Adrenal gland (tissue), 12 donors: ENCODE results near the gene RABGAP1L. TPM values are rescaled to one million over a fixed set of nuclear protein-coding genes. Genes with fewer than 3 reads are reported as not detected.

Experiments used
- DNase-seq, 7 donors: peaks; one replicate each; pipeline ENCODE4 v3.0.0-alpha.2; 2019 to 2020
- H3K27ac ChIP-seq, 5 donors: fragments of 200-600 bp; sonication (generic) in 4 of 5; 1 replicate in 3 of 5; 2 replicates in 2 of 5; pipeline versions ENCODE4 v1.5.1 to v1.8.0; 2016 to 2020; ENCODE audit warnings: mild to moderate bottlenecking in 1 of 5
- H3K27me3 ChIP-seq: fragments of 200-600 bp; 2 replicates; pipeline ENCODE4 v1.8.0; 2021
- H3K36me3 ChIP-seq, 2 donors: fragments of 200-600 bp; replicated peaks in 1 of 2; 1 replicate in 1 of 2; 2 replicates in 1 of 2; pipeline versions ENCODE4 v1.5.1 to v1.8.0; 2018 to 2022
- H3K4me1 ChIP-seq, 2 donors: fragments of 200-600 bp; replicated peaks in 1 of 2; 1 replicate in 1 of 2; 2 replicates in 1 of 2; pipeline versions ENCODE4 v1.5.1 to v1.8.0; 2018 to 2021
- H3K4me3 ChIP-seq, 4 donors: fragments of 200-600 bp; sonication (generic) in 3 of 4; one replicate each; pipeline ENCODE4 v1.5.1; 2016 to 2018
- H3K9me3 ChIP-seq, 3 donors: fragments of 200-600 bp; sonication (generic) in 1 of 3; replicated peaks in 1 of 3; 1 replicate in 2 of 3; 2 replicates in 1 of 3; pipeline versions ENCODE4 v1.5.1 to v1.8.0; 2016 to 2021
- CTCF ChIP-seq, 6 experiments: fragments of 450-650 bp in 4 of 6; fragments of 200-600 bp in 2 of 6; sonication (generic) in 1 of 6; IDR thresholded peaks; 1 replicate in 5 of 6; 2 replicates in 1 of 6; pipeline versions ENCODE4 v1.5.1 to v1.8.0; 2016 to 2021; ENCODE audit warnings: antibody characterized with exemption in 6 of 6, mild to moderate bottlenecking in 2 of 6, moderate library complexity in 1 of 6
- POLR2A ChIP-seq, 2 donors: fragments of 450-650 bp; IDR thresholded peaks; one replicate each; pipeline ENCODE4 v1.6.1; 2017; ENCODE audit warnings: antibody characterized with exemption in 2 of 2, mild to moderate bottlenecking in 2 of 2, moderate library complexity in 1 of 2
- WGBS, 4 donors: extraction: QIAGEN DNeasy Blood & Tissue Kit in 2 of 4; methylation state at CpG; one replicate each; pipeline versions ENCODE4 v1.1.5 to v1.1.7; 2013 to 2017; 5-methylcytosine and 5-hydroxymethylcytosine counted together
- intact Hi-C, 2 donors: fragments of 100-400 bp; cut with DNase I; formaldehyde crosslinking; loops; one replicate each; pipeline versions ENCODE4 v1.14.1 to v1.15.0; 2022 to 2023
- polyA plus RNA-seq, 3 donors: library from polyadenylated mRNA; stranded (reverse); fragments of 200-250 nt in 2 of 3; fragments of 350-450 nt in 1 of 3; fragmentation: Illumina TruSeq in 1 of 3; extraction: RNeasy Lipid Tissue Mini Kit (QIAGEN cat#74804) in 1 of 3; gene quantifications; one replicate each; pipeline ENCODE4 v1.2.3, GENCODE V29; 2013 to 2014
- total RNA-seq, 9 donors: library from RNA; depleted of rRNA in 4 of 9; stranded (reverse); fragments of >200 nt in 4 of 9; fragments of 120-200 nt in 1 of 9; fragmentation: NEBNext Ultra II Directional in 1 of 9; extraction: Animal tissue kit (Norgen Biotek cat#: 25700) in 1 of 9; gene quantifications; one replicate each; pipeline versions ENCODE4 v1.1.0 to v1.2.4, GENCODE V29; 2013 to 2023
- donor health status: healthy with polysubstance abuse.
- donor health status: Bipolar disorder and iron deficiency.
- donor health status: DM: yes; HTN: yes; CAD: no.
- donor health status: DM: no; HTN: no; CAD: no.
- donor health status: DM: no; HTN: no; CAD: no.
- donor health status: DM: yes; HTN: yes; CAD: no.

Gene RABGAP1L
- total and polyA plus RNA-seq, 12 donors = 10.4 to 29.9 (median 19.7) TPM

DNA sequence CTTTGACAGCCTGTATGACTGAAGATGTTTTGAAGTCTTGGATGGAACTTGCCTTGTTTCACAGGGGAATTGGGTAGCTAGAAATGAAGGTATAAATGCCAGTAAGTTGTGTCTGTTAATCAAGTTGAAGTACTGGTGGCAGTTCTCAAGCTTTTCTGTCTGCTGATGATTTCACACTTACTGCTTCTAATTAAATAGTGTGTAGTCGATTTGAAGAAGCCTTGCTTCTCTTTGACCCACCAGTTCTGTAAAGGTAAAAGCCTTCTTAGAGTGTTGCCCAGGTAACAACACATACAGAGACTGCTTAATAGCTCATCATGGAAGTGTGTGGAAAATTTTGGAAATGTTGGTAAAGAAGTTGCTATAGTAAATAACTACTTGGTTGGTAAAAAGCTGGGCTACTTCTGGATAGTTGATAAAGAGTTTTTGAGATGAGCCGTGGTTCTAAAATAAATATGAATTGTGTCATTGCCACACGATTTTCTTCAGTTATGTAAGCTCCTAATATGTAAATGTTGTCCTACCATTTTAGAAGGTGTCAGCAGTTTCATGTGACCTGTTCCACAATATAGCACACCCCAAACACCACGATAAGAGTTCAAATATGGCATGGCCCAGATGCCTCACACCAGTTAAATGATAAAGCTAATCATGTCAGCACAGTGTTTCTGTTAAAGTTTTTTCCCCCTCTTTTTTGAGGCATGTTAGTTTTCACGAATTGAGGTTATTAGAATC is 7.4 kb downstream of the RABGAP1L start:
- Histone ChIP-seq H3K9me3 (no peaks in the 10 kb centered on the region), H3K36me3 (no peaks in the 10 kb centered on the region), H3K27me3 (no peaks in the 10 kb centered on the region), H3K4me1 (no peaks in the 10 kb centered on the region), H3K4me3 (no peak overlapping the region), H3K27ac (no peak overlapping the region)
- TF ChIP-seq CTCF (IDR thresholded peaks at IDR 0.05) (no peak), POLR2A (IDR thresholded peaks at IDR 0.05) (no peak)
- 81 to 90% (median 85%) methylated on average over 5 of the region's 5 CpGs for WGBS, 4 donors
- DNase-seq = no peak
- intact Hi-C loops = no loop called here

GRCh38 chr1:174167265-174167803 is 8.0 kb downstream of the RABGAP1L start:
- Histone ChIP-seq H3K27me3 (no peaks in the 10 kb centered on the region), H3K4me3 (no peak overlapping the region), H3K9me3 (no peaks in the 10 kb centered on the region), H3K4me1 (no peaks in the 10 kb centered on the region), H3K27ac (no peak overlapping the region), H3K36me3 (no peaks in the 10 kb centered on the region)
- intact Hi-C loops = no loop called here
- TF ChIP-seq CTCF (IDR thresholded peaks at IDR 0.05) = no peak
- TF ChIP-seq POLR2A (IDR thresholded peaks at IDR 0.05) = no peak
- WGBS, 4 donors = 84 to 89% (median 86%) methylated on average over 2 of the region's 2 CpGs
- DNase-seq = no peak

DNA sequence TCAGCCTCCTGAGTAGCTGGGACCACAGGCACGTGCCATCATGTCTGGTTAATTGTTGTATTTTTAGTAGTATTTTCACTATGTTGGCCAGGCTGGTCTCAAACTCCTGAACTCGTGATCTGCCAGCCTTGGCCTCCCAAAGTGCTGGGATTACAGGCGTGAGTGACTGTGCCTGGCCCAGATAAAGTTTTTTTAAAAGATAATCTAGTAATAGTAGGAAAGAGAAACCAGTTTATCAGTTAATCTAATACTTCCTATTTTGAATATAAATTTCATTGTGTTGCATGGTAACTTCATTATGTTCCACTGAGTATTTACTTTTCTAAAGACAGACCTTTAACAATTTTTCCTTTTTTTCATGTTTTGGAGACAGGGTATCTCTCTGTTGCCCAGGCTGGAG is 10.0 kb downstream of the RABGAP1L start:
- intact Hi-C loops = no loop called here
- 65 to 82% (median 68%) methylated on average over 3 of the region's 3 CpGs for WGBS, 4 donors
- Histone ChIP-seq H3K27ac (no peak overlapping the region), H3K9me3 (no peaks in the 10 kb centered on the region), H3K36me3 (no peaks in the 10 kb centered on the region), H3K4me1 (no peaks in the 10 kb centered on the region), H3K4me3 (no peak overlapping the region), H3K27me3 (no peaks in the 10 kb centered on the region)
- no peak for DNase-seq
- TF ChIP-seq POLR2A (IDR thresholded peaks at IDR 0.05) (no peak), CTCF (IDR thresholded peaks at IDR 0.05) (no peak)

GRCh38 chr1:174171073-174171472 is 11.8 kb downstream of the RABGAP1L start:
- no peak overlapping the region for H3K27ac ChIP-seq
- 94 to 100% (median 96%) methylated on average over 1 of the region's 1 CpG for WGBS, 4 donors
- H3K4me1 ChIP-seq = no peaks in the 10 kb centered on the region
- no peak overlapping the region for H3K4me3 ChIP-seq
- H3K27me3 ChIP-seq = no peaks in the 10 kb centered on the region
- TF ChIP-seq POLR2A (IDR thresholded peaks at IDR 0.05) (no peak), CTCF (IDR thresholded peaks at IDR 0.05) (no peak)
- no peaks in the 10 kb centered on the region for H3K9me3 ChIP-seq
- H3K36me3 ChIP-seq = no peaks in the 10 kb centered on the region
- DNase-seq = no peak
- intact Hi-C loops = no loop called here
